ENCODE results near the gene CDKN1A.

CDKN1A gene

DNA sequence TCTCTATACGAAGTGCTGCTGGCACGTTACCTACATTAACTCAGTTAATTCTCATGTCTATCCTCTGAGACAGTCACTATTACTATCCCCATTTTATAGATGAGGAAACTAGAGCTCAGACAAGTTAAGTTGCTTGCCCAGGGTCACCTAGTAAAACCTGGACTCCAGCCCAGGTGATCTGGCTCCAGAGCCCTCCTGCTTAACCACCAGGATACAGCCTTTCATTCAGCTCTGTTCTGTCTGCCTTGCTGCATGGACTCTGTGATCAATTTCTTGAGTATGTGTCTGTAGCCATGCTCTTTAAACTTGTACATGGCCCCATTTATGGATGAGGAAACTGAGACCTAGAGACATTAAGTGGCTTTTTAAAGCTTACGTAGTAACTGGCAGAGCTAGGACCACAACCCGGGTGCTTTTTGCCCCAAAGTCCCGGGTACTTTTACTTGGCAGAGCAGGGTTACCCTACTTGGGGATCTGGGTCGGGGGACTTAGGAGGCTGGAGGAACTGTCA lies 4.7 kb downstream of the CDKN1A start:
- H3K4me3 ChIP-seq (ENCODE audit: low read depth, low read length) = no peak overlapping the region
- DNase-seq (ENCODE audit: low read depth) = no peak
- TF ChIP-seq, protein P1, sequence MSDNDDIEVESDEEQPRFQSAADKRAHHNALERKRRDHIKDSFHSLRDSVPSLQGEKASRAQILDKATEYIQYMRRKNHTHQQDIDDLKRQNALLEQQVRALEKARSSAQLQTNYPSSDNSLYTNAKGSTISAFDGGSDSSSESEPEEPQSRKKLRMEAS (IDR thresholded peaks at IDR 0.05; ENCODE audit: low read depth, low read length) = no peak
- TF ChIP-seq MYC (IDR thresholded peaks at IDR 0.05; ENCODE audit: low read depth, low read length) = no peak
- TF ChIP-seq POLR2A (IDR thresholded peaks at IDR 0.05; ENCODE audit: extremely low read depth, insufficient read length) = no peak
- TF ChIP-seq, protein P2, sequence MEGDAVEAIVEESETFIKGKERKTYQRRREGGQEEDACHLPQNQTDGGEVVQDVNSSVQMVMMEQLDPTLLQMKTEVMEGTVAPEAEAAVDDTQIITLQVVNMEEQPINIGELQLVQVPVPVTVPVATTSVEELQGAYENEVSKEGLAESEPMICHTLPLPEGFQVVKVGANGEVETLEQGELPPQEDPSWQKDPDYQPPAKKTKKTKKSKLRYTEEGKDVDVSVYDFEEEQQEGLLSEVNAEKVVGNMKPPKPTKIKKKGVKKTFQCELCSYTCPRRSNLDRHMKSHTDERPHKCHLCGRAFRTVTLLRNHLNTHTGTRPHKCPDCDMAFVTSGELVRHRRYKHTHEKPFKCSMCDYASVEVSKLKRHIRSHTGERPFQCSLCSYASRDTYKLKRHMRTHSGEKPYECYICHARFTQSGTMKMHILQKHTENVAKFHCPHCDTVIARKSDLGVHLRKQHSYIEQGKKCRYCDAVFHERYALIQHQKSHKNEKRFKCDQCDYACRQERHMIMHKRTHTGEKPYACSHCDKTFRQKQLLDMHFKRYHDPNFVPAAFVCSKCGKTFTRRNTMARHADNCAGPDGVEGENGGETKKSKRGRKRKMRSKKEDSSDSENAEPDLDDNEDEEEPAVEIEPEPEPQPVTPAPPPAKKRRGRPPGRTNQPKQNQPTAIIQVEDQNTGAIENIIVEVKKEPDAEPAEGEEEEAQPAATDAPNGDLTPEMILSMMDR (IDR thresholded peaks at IDR 0.05; ENCODE audit: low read depth, low read length) = no peak

- TF ChIP-seq POLR2A (IDR thresholded peaks at IDR 0.05; ENCODE audit: extremely low read depth, insufficient read length) (no peak), MYC (IDR thresholded peaks at IDR 0.05; ENCODE audit: low read depth, low read length) (no peak)
- TF ChIP-seq, protein P1 (IDR thresholded peaks at IDR 0.05; ENCODE audit: low read depth, low read length) = no peak
- TF ChIP-seq, protein P2 (IDR thresholded peaks at IDR 0.05; ENCODE audit: low read depth, low read length) = no peak
- no peak for DNase-seq (ENCODE audit: low read depth)
- no peak overlapping the region for H3K4me3 ChIP-seq (ENCODE audit: low read depth, low read length)
Measured at GRCh38 chr6:36683656-36684446, 5.3 kb downstream of the CDKN1A start.

DNA sequence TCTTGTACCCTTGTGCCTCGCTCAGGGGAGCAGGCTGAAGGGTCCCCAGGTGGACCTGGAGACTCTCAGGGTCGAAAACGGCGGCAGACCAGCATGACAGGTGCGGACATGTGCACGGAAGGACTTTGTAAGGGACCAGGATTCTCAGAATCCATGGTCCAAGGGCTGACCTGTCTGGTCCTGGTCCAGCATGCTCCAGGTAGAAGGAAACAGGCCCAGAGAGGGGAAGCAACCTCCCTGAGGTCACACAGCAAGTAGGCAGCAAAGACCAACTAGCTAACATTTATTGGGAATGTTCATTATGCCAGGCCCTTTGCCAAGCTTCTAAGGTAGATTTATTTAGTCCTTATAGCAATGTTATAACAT lies 5.9 kb downstream of the CDKN1A start:
- no peak overlapping the region for H3K4me3 ChIP-seq (ENCODE audit: low read depth, low read length)
- no peak for TF ChIP-seq MYC (IDR thresholded peaks at IDR 0.05; ENCODE audit: low read depth, low read length)
- no peak for TF ChIP-seq POLR2A (IDR thresholded peaks at IDR 0.05; ENCODE audit: extremely low read depth, insufficient read length)
- TF ChIP-seq, protein P1 (IDR thresholded peaks at IDR 0.05; ENCODE audit: low read depth, low read length) = no peak
- TF ChIP-seq, protein P2 (IDR thresholded peaks at IDR 0.05; ENCODE audit: low read depth, low read length) = no peak
- no peak for DNase-seq (ENCODE audit: low read depth)

DNA sequence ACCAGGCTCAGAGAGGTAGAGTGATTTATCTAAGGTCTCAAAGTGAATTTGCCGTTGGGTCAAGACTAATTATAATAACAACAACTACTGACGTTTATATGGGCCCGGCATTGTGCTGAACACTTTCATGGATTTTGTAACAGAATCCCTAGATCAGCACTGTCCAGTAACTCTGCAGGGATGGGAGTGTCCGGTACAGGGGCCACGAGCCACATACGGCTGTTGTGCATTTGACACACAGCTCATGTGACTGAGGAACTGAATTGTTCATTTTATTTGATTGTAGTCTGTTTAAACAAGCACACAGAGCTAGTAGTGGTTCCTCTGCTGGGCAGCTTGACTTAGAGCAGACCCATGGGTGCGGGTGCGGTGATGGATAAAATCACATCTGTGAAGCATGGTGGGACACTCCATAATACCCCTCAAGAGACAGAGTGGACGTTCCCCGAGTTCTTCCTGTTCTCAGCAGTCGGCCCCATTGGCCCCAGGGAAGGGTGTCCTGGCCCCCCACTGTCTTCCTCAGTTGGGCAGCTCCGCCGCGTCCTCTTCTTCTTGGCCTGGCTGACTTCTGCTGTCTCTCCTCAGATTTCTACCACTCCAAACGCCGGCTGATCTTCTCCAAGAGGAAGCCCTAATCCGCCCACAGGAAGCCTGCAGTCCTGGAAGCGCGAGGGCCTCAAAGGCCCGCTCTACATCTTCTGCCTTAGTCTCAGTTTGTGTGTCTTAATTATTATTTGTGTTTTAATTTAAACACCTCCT lies 6.8 kb downstream of the CDKN1A start:
- H3K4me3 ChIP-seq (ENCODE audit: low read depth, low read length) = no peak overlapping the region
- DNase-seq (ENCODE audit: low read depth) = no peak
- TF ChIP-seq, protein P1 (IDR thresholded peaks at IDR 0.05; ENCODE audit: low read depth, low read length) = no peak
- TF ChIP-seq POLR2A (IDR thresholded peaks at IDR 0.05; ENCODE audit: extremely low read depth, insufficient read length) (no peak), MYC (IDR thresholded peaks at IDR 0.05; ENCODE audit: low read depth, low read length) (no peak)
- TF ChIP-seq, protein P2 (IDR thresholded peaks at IDR 0.05; ENCODE audit: low read depth, low read length) = no peak

- TF ChIP-seq, protein P2 (IDR thresholded peaks at IDR 0.05; ENCODE audit: low read depth, low read length) = peak; percentile 6
- TF ChIP-seq, protein P1 (IDR thresholded peaks at IDR 0.05; ENCODE audit: low read depth, low read length) = no peak
- no peak for TF ChIP-seq POLR2A (IDR thresholded peaks at IDR 0.05; ENCODE audit: extremely low read depth, insufficient read length)
- TF ChIP-seq MYC (IDR thresholded peaks at IDR 0.05; ENCODE audit: low read depth, low read length) = no peak
- peak; percentile 62 for DNase-seq (ENCODE audit: low read depth)
Measured at GRCh38 chr6:36685926-36686667, 7.6 kb downstream of the CDKN1A start.

More at GRCh38 chr6:36685926-36686667, 7.6 kb downstream of the CDKN1A start:
- no peak overlapping the region for H3K4me3 ChIP-seq (ENCODE audit: low read depth, low read length)
